GM12878 (cell line): ENCODE data around the gene REXO1. TPM values are rescaled to one million over a fixed set of nuclear protein-coding genes. Genes with fewer than 3 reads are reported as not detected.

ENCODE experiments used
- ATAC-seq: fragments of 200-7000 bp; cut with Tn5 transposase; 3 replicates; pipeline ENCODE4 v1.9.1; 2020; ENCODE audit warnings: mild to moderate bottlenecking, moderate library complexity
- BruUV-seq: library from RNA; stranded (reverse); fragments of 400-500 nt; replicated peaks from 2 replicates; lab custom pipeline; 2021; lab: Mats Ljungman, UMichigan
- CTCF ChIA-PET: fragments of 300-600 bp; sonication (Branson Sonifier 250); formaldehyde crosslinking; extraction: SDS; loops from one replicate; lab custom pipeline; 2021; ENCODE audit warnings: inconsistent platforms; lab: Yijun Ruan, JAX
- POLR2A ChIA-PET: fragments of 350-600 bp; formaldehyde crosslinking; extraction: SDS; loops from one replicate; lab custom pipeline; 2021; ENCODE audit warnings: inconsistent platforms; lab: Charles Lee
- RAD21 ChIA-PET: fragments of 300-600 bp; sonication (Branson Sonifier 250); formaldehyde crosslinking; loops from one replicate; lab custom pipeline; 2023; ENCODE audit warnings: antibody characterized with exemption; ENCODE audit not compliant: unreplicated experiment; lab: Charles Lee
- SMC1A ChIA-PET: fragments of 300-600 bp; sonication (Branson Sonifier 250); formaldehyde crosslinking; loops from one replicate; lab custom pipeline; 2023; ENCODE audit not compliant: unreplicated experiment, uncharacterized antibody; lab: Charles Lee
- DNase-seq: peaks from one replicate; pipeline ENCODE4 v3.0.0-alpha.2; 2011; ENCODE audit warnings: low read depth, low spot score
- FAIRE-seq: peaks from 3 replicates; lab custom pipeline; 2011; peaks lifted over from hg19 to GRCh38; lab: Jason Lieb, UNC
- H2AFZ ChIP-seq: 2 replicates; pipeline ENCODE4 v1.6.0; 2011; ENCODE audit warnings: low read depth, low read length, control low read depth; ENCODE audit not compliant: control insufficient read depth
- H3K27ac ChIP-seq: 2 replicates; pipeline ENCODE4 v1.5.1; 2011; ENCODE audit warnings: control low read depth; ENCODE audit not compliant: control insufficient read depth, insufficient read depth
- H3K27me3 ChIP-seq, 2 experiments: replicated peaks in 1 of 2; 2 replicates each; pipeline versions ENCODE4 v1.6.0 to v1.6.1; 2011; ENCODE audit warnings: low read length in 1 of 2; ENCODE audit not compliant: control insufficient read depth in 2 of 2, insufficient read depth in 2 of 2
- H3K36me3 ChIP-seq, 2 experiments: 2 replicates each; pipeline ENCODE4 v1.5.1; 2011; ENCODE audit warnings: low read length in 1 of 2; ENCODE audit not compliant: control insufficient read depth in 2 of 2, insufficient read depth in 2 of 2
- H3K4me1 ChIP-seq: 2 replicates; pipeline ENCODE4 v1.6.1; 2011; ENCODE audit warnings: mild to moderate bottlenecking, low read length, moderate library complexity, mixed read lengths; ENCODE audit not compliant: control insufficient read depth, insufficient read depth
- H3K4me2 ChIP-seq: 2 replicates; pipeline ENCODE4 v1.6.0; 2011; ENCODE audit warnings: control low read depth; ENCODE audit not compliant: control insufficient read depth, insufficient read depth
- H3K4me3 ChIP-seq: fragments of 200-600 bp; sonication (generic); 2 replicates; pipeline ENCODE4 v1.5.1; 2016
- H3K79me2 ChIP-seq: 2 replicates; pipeline ENCODE4 v1.6.0; 2011; ENCODE audit warnings: low read length; ENCODE audit not compliant: control insufficient read depth, insufficient read depth
- H3K9ac ChIP-seq: 2 replicates; pipeline ENCODE4 v1.8.0; 2011; ENCODE audit warnings: low read length, control low read depth, mixed read lengths; ENCODE audit not compliant: control insufficient read depth, insufficient read depth
- H3K9me3 ChIP-seq: replicated peaks from 3 replicates; pipeline ENCODE4 v1.5.1; 2011; ENCODE audit warnings: mild to moderate bottlenecking, low read length; ENCODE audit not compliant: control insufficient read depth, insufficient read depth
- H4K20me1 ChIP-seq: 2 replicates; pipeline ENCODE4 v1.6.0; 2011; ENCODE audit not compliant: control insufficient read depth, insufficient read depth
- CREM ChIP-seq: IDR thresholded peaks from 2 replicates; pipeline ENCODE4 v1.6.1; 2014; ENCODE audit warnings: antibody characterized with exemption, low read depth
- E2F8 ChIP-seq: fragments of 450-650 bp; IDR thresholded peaks from 2 replicates; pipeline ENCODE4 v1.6.1; 2018; ENCODE audit warnings: mild to moderate bottlenecking, low read depth, moderate library complexity; ENCODE audit not compliant: partially characterized antibody
- ESRRA ChIP-seq: IDR thresholded peaks from 2 replicates; pipeline ENCODE4 v1.6.1; 2012; ENCODE audit warnings: mild to moderate bottlenecking, low read length, improper control_type of control experiment
- MTA3 ChIP-seq: IDR thresholded peaks from 2 replicates; pipeline ENCODE4 v1.6.1; 2012; ENCODE audit warnings: low read length, inconsistent platforms, borderline replicate concordance
- MYB ChIP-seq: fragments of 150-350 bp; IDR thresholded peaks from 2 replicates; pipeline ENCODE4 v1.6.1; 2014; ENCODE audit warnings: mild to moderate bottlenecking, low read depth, low read length, borderline replicate concordance
- POLR2AphosphoS2 ChIP-seq: IDR thresholded peaks from 2 replicates; pipeline ENCODE4 v1.6.1; 2011; ENCODE audit warnings: low read depth, mild to moderate bottlenecking, low read length, improper control_type of control experiment, moderate library complexity
- SRF ChIP-seq, 2 experiments: IDR thresholded peaks; 2 replicates each; pipeline ENCODE4 v1.6.1; 2011; ENCODE audit warnings: low read depth in 2 of 2, low read length in 2 of 2, mild to moderate bottlenecking in 1 of 2, moderate library complexity in 1 of 2
- WGBS: methylation state at CpG from one replicate; pipeline ENCODE4 v1.1.6; 2016; ENCODE audit warnings: low lambda C conversion rate; ENCODE audit not compliant: insufficient replicate concordance, insufficient coverage; ENCODE audit errors: missing lambda C conversion rate; 5-methylcytosine and 5-hydroxymethylcytosine counted together
- in situ Hi-C: fragments of 300-500 bp; cut with MboI; formaldehyde crosslinking; loops from 9 replicates; pipeline ENCODE4 v1.14.3; 2018; ENCODE audit warnings: mixed read lengths
- intact Hi-C: fragments of 100-400 bp; cut with micrococcal nuclease; formaldehyde crosslinking; loops from one replicate; pipeline ENCODE4 v1.14.2; 2022; ENCODE audit not compliant: unreplicated experiment
- polyA plus RNA-seq, 11 experiments: library from polyadenylated mRNA; depleted of rRNA in 4 of 11; unstranded in 6 of 11; stranded (reverse) in 5 of 11; fragments of >200 nt; fragmentation: Nextera tagmentation in 4 of 11; fragmentation: Illumina TruSeq in 1 of 11; extraction: Ambion mirVana in 4 of 11; extraction: Trizol in 1 of 11; gene quantifications; 1 replicate in 1 of 11; 2 replicates in 10 of 11; pipeline versions ENCODE4 v1.2.1 to v1.2.3, GENCODE V29; 2011 to 2016; ENCODE audit warnings: inconsistent platforms in 2 of 11, missing spikeins in 2 of 11, low read depth in 1 of 11
- total RNA-seq, 4 experiments: library from RNA; depleted of rRNA in 3 of 4; stranded (reverse); fragments of >200 nt in 3 of 4; fragmentation: Illumina TruSeq in 1 of 4; extraction: Trizol in 1 of 4; gene quantifications; 2 replicates each; pipeline versions ENCODE4 v1.2.1 to v1.2.3, GENCODE V29; 2013 to 2021
- TF ChIP-seq, protein P1 (sequence below): IDR thresholded peaks from 2 replicates; pipeline ENCODE4 v1.6.1; 2012; ENCODE audit warnings: low read depth, low read length, improper control_type of control experiment
- TF ChIP-seq, protein P2 (sequence below), 3 experiments: IDR thresholded peaks in 2 of 3; conservative IDR thresholded peaks in 1 of 3; 2 replicates each; pipeline ENCODE4 v1.5.1; 2011; ENCODE audit warnings: low read depth in 3 of 3, low read length in 3 of 3, mild to moderate bottlenecking in 3 of 3, control low read depth in 2 of 3, moderate library complexity in 2 of 3, inconsistent platforms in 1 of 3, mixed read lengths in 1 of 3; ENCODE audit not compliant: control insufficient read depth in 2 of 3, insufficient read depth in 1 of 3; ENCODE audit errors: extremely low read depth in 1 of 3
- TF ChIP-seq, protein P3 (sequence below): fragments of 450-650 bp; IDR thresholded peaks from 2 replicates; pipeline ENCODE4 v1.6.1; 2014; ENCODE audit warnings: mild to moderate bottlenecking

REXO1 gene
- total and polyA plus RNA-seq, 10 of the 15 experiments (the other 5 are each of a cell fraction or from before 2014, with no cell fraction given): 0.03 to 45.2 (median 8.4) TPM

- Histone ChIP-seq H2AFZ (no peak overlapping the region), H3K4me1 (no peaks in the 10 kb centered on the region), H3K27ac (no peak overlapping the region), H3K36me3 (no peaks in the 10 kb centered on the region), H3K9me3 (peaks cover 6% of the 10 kb centered on the region), H3K27me3 (peaks cover 6 to 10% of the 10 kb centered on the region in 2 experiments; a peak in 3 of 4 replicates), H3K79me2 (no peaks in the 10 kb centered on the region), H3K9ac (no peak overlapping the region)
- ChIA-PET POLR2A (no interaction called here), CTCF (interaction anchor here (1.0 to 4.8 kb wide), 7 partner anchors 11 to 220 kb away, joined by 3 to 57 read pairs (median 6); no protein-coding TSS in a partner anchor), RAD21 (interaction anchor here (1.1 to 2.5 kb wide), 3 partner anchors 93 to 220 kb away, joined by 3 to 22 read pairs (median 3); no protein-coding TSS in a partner anchor)
- FAIRE-seq: no peak
- intact Hi-C loops (loop anchor here (2.0 to 5.0 kb wide), 2 partner anchors 94 to 220 kb away; no protein-coding TSS in a partner anchor), in situ Hi-C loops (loop anchor here (5.0 to 10.0 kb wide), 2 partner anchors 95 to 222 kb away; no protein-coding TSS in a partner anchor)
- BruUV-seq: no TSS peak
- no peak for DNase-seq
- peak; percentile 36; the same call in 1 of the 3 replicates for ATAC-seq
- no peak for TF ChIP-seq MTA3
- no peak for TF ChIP-seq SRF (IDR thresholded peaks at IDR 0.05; ENCODE audit: low read depth in 2 of 2, low read length in 2 of 2)
- TF ChIP-seq ESRRA: no peak
- no peak for TF ChIP-seq MYB
- TF ChIP-seq, protein P1, sequence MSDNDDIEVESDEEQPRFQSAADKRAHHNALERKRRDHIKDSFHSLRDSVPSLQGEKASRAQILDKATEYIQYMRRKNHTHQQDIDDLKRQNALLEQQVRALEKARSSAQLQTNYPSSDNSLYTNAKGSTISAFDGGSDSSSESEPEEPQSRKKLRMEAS: no peak
- TF ChIP-seq E2F8: no peak
- no peak for TF ChIP-seq POLR2AphosphoS2
- TF ChIP-seq, protein P2, sequence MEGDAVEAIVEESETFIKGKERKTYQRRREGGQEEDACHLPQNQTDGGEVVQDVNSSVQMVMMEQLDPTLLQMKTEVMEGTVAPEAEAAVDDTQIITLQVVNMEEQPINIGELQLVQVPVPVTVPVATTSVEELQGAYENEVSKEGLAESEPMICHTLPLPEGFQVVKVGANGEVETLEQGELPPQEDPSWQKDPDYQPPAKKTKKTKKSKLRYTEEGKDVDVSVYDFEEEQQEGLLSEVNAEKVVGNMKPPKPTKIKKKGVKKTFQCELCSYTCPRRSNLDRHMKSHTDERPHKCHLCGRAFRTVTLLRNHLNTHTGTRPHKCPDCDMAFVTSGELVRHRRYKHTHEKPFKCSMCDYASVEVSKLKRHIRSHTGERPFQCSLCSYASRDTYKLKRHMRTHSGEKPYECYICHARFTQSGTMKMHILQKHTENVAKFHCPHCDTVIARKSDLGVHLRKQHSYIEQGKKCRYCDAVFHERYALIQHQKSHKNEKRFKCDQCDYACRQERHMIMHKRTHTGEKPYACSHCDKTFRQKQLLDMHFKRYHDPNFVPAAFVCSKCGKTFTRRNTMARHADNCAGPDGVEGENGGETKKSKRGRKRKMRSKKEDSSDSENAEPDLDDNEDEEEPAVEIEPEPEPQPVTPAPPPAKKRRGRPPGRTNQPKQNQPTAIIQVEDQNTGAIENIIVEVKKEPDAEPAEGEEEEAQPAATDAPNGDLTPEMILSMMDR (IDR thresholded peaks at IDR 0.05 in 2 of 3, conservative IDR thresholded peaks at IDR 0.05 in 1 of 3; ENCODE audit: control insufficient read depth in 2 of 3, extremely low read depth in 1 of 3, insufficient read depth in 1 of 3, low read depth in 3 of 3, low read length in 3 of 3): no peak
- TF ChIP-seq, protein P3, sequence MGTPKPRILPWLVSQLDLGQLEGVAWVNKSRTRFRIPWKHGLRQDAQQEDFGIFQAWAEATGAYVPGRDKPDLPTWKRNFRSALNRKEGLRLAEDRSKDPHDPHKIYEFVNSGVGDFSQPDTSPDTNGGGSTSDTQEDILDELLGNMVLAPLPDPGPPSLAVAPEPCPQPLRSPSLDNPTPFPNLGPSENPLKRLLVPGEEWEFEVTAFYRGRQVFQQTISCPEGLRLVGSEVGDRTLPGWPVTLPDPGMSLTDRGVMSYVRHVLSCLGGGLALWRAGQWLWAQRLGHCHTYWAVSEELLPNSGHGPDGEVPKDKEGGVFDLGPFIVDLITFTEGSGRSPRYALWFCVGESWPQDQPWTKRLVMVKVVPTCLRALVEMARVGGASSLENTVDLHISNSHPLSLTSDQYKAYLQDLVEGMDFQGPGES: no peak
- no peak for TF ChIP-seq CREM
- TF ChIP-seq, all 136 proteins: peak for 0
- H3K4me3 ChIP-seq: no peak overlapping the region
- SMC1A ChIA-PET: interaction anchor here (1.2 kb wide), 1 partner anchor 322 kb away, joined by 3 read pairs; no protein-coding TSS in a partner anchor
- under 1% methylated on average over 10 of the region's 10 CpGs for WGBS
- no peak overlapping the region for H3K4me2 ChIP-seq
- no peaks in the 10 kb centered on the region for H4K20me1 ChIP-seq
Measured at GRCh38 chr19:1766800-1767352, 81.4 kb downstream of the REXO1 start.
